ENCODE measurements around the gene MRPS6.

DNA sequence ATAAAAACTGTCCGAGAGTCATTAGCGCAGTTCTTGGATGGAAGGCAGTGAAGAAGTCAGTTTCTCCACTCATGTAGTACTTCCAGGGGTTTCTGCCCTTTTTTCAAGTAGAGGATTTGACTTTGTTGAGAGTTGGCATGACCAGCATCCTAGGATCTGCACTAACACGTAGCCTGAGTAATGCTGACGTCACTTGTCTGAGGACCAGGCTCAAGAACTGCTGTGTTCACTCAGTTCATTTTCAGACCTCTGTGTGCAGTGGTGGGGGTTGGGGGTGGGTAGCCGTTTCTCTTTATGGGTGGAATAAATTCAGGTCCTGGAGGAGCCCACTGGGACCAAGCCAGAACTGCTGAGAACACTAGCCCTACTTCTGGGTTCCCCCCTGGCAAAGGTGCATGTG lies 53.3 kb downstream of the MRPS6 start:
- TF ChIP-seq CTCF (IDR thresholded peaks at IDR 0.05) = no peak
- no peak for TF ChIP-seq POLR2A (IDR thresholded peaks at IDR 0.05)

Measured in Peyer's patch (tissue), 4 donors.